ENCODE measurements around the gene GALNS. TPM values are rescaled to one million over a fixed set of nuclear protein-coding genes. Genes with fewer than 3 reads are reported as not detected.

The GALNS gene
- total and polyA plus RNA-seq, 2 experiments from 2014 or later = 19.6 to 53.5 TPM

- TF ChIP-seq EZH2phosphoT487 (IDR thresholded peaks at IDR 0.05; ENCODE audit: low read depth, severe bottlenecking, unreplicated experiment) (no peak), EZH2 (IDR thresholded peaks at IDR 0.05; ENCODE audit: borderline replicate concordance) (no peak)
- TF ChIP-seq, protein P1, sequence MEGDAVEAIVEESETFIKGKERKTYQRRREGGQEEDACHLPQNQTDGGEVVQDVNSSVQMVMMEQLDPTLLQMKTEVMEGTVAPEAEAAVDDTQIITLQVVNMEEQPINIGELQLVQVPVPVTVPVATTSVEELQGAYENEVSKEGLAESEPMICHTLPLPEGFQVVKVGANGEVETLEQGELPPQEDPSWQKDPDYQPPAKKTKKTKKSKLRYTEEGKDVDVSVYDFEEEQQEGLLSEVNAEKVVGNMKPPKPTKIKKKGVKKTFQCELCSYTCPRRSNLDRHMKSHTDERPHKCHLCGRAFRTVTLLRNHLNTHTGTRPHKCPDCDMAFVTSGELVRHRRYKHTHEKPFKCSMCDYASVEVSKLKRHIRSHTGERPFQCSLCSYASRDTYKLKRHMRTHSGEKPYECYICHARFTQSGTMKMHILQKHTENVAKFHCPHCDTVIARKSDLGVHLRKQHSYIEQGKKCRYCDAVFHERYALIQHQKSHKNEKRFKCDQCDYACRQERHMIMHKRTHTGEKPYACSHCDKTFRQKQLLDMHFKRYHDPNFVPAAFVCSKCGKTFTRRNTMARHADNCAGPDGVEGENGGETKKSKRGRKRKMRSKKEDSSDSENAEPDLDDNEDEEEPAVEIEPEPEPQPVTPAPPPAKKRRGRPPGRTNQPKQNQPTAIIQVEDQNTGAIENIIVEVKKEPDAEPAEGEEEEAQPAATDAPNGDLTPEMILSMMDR (IDR thresholded peaks at IDR 0.05; ENCODE audit: poor library complexity) = no peak
- 94% methylated on average over 15 of the region's 15 CpGs for WGBS (ENCODE audit: low lambda C conversion rate, missing lambda C conversion rate)
- Histone ChIP-seq H3K27ac (no peak overlapping the region), H3K4me3 (no peak overlapping the region), H3K36me3 (replicated peaks; ENCODE audit: insufficient read depth, low read depth) (no peaks in the 10 kb centered on the region), H3K9me3 (ENCODE audit: low read depth) (no peaks in the 10 kb centered on the region), H4K20me1 (ENCODE audit: insufficient read depth, poor library complexity, severe bottlenecking) (no peaks in the 10 kb centered on the region), H2AFZ (no peak overlapping the region), H3K9me2 (replicated peaks; ENCODE audit: insufficient read depth) (no peaks in the 10 kb centered on the region), H3K4me1 (ENCODE audit: insufficient read depth) (no peaks in the 10 kb centered on the region), H3K79me2 (no peaks in the 10 kb centered on the region), H3K4me2 (no peak overlapping the region), H3K27me3 (no peaks in the 10 kb centered on the region)
- DNase-seq (ENCODE audit: low spot score) = no peak
Observed at GRCh38 chr16:88842308-88842756, 14.4 kb downstream of the GALNS start.

- Histone ChIP-seq H2AFZ (no peak overlapping the region), H3K79me2 (no peaks in the 10 kb centered on the region), H4K20me1 (ENCODE audit: insufficient read depth, poor library complexity, severe bottlenecking) (no peaks in the 10 kb centered on the region), H3K4me3 (no peak overlapping the region), H3K9me2 (replicated peaks; ENCODE audit: insufficient read depth) (no peaks in the 10 kb centered on the region), H3K36me3 (replicated peaks; ENCODE audit: insufficient read depth, low read depth) (no peaks in the 10 kb centered on the region), H3K4me2 (no peak overlapping the region), H3K4me1 (ENCODE audit: insufficient read depth) (no peaks in the 10 kb centered on the region), H3K27ac (no peak overlapping the region), H3K9me3 (ENCODE audit: low read depth) (no peaks in the 10 kb centered on the region), H3K27me3 (no peaks in the 10 kb centered on the region)
- WGBS (ENCODE audit: low lambda C conversion rate, missing lambda C conversion rate) = 97% methylated on average over 39 of the region's 40 CpGs
- no peak for DNase-seq (ENCODE audit: low spot score)
- no peak for TF ChIP-seq EZH2phosphoT487 (IDR thresholded peaks at IDR 0.05; ENCODE audit: low read depth, severe bottlenecking, unreplicated experiment)
- TF ChIP-seq, protein P1 (IDR thresholded peaks at IDR 0.05; ENCODE audit: poor library complexity) = no peak
- TF ChIP-seq EZH2 (IDR thresholded peaks at IDR 0.05; ENCODE audit: borderline replicate concordance) = no peak
Observed at GRCh38 chr16:88841521-88842307, 15.0 kb downstream of the GALNS start.

- Histone ChIP-seq H3K4me2 (no peak overlapping the region), H4K20me1 (ENCODE audit: insufficient read depth, poor library complexity, severe bottlenecking) (no peaks in the 10 kb centered on the region), H3K9me2 (replicated peaks; ENCODE audit: insufficient read depth) (no peaks in the 10 kb centered on the region), H3K27ac (no peak overlapping the region), H3K9me3 (ENCODE audit: low read depth) (no peaks in the 10 kb centered on the region), H3K27me3 (no peaks in the 10 kb centered on the region), H3K4me3 (no peak overlapping the region), H3K36me3 (replicated peaks; ENCODE audit: insufficient read depth, low read depth) (no peaks in the 10 kb centered on the region), H2AFZ (no peak overlapping the region), H3K4me1 (ENCODE audit: insufficient read depth) (no peaks in the 10 kb centered on the region), H3K79me2 (no peaks in the 10 kb centered on the region)
- WGBS (ENCODE audit: low lambda C conversion rate, missing lambda C conversion rate) = 96% methylated on average over 26 of the region's 30 CpGs
- TF ChIP-seq, protein P1 (IDR thresholded peaks at IDR 0.05; ENCODE audit: poor library complexity) = no peak
- TF ChIP-seq EZH2phosphoT487 (IDR thresholded peaks at IDR 0.05; ENCODE audit: low read depth, severe bottlenecking, unreplicated experiment) (no peak), EZH2 (IDR thresholded peaks at IDR 0.05; ENCODE audit: borderline replicate concordance) (no peak)
- DNase-seq (ENCODE audit: low spot score) = no peak
Observed at GRCh38 chr16:88840600-88841215, 16.0 kb downstream of the GALNS start.
